GM12878 (cell line): ENCODE measurements around the gene TRABD.

Experiments used
- CEBPB ChIP-seq, 2 experiments: fragments of 150-350 bp in 1 of 2; IDR thresholded peaks; 2 replicates each; pipeline ENCODE4 v1.6.1; 2012 to 2014; ENCODE audit warnings: low read depth in 2 of 2, low read length in 2 of 2, borderline replicate concordance in 1 of 2, inconsistent platforms in 1 of 2
- CHD1 ChIP-seq: IDR thresholded peaks from 2 replicates; pipeline ENCODE4 v1.6.1; 2012; ENCODE audit warnings: low read depth, low read length, improper control_type of control experiment
- ESRRA ChIP-seq: IDR thresholded peaks from 2 replicates; pipeline ENCODE4 v1.6.1; 2012; ENCODE audit warnings: mild to moderate bottlenecking, low read length, improper control_type of control experiment
- ETV6 ChIP-seq, 2 experiments: fragments of 450-650 bp in 1 of 2; IDR thresholded peaks in 1 of 2; conservative IDR thresholded peaks in 1 of 2; 2 replicates each; pipeline ENCODE4 v1.6.1; 2014; ENCODE audit warnings: antibody characterized with exemption in 1 of 2, borderline replicate concordance in 1 of 2, low read depth in 1 of 2, mild to moderate bottlenecking in 1 of 2, moderate library complexity in 1 of 2
- KDM1A ChIP-seq: fragments of 200-600 bp; sonication (generic); IDR thresholded peaks from 2 replicates; pipeline ENCODE4 v1.6.1; 2016; ENCODE audit warnings: borderline replicate concordance
- NRF1 ChIP-seq: conservative IDR thresholded peaks from 2 replicates; pipeline ENCODE4 v1.6.1; 2011; ENCODE audit warnings: mild to moderate bottlenecking, low read depth, low read length, improper control_type of control experiment
- SRF ChIP-seq, 2 experiments: IDR thresholded peaks; 2 replicates each; pipeline ENCODE4 v1.6.1; 2011; ENCODE audit warnings: low read depth in 2 of 2, low read length in 2 of 2, mild to moderate bottlenecking in 1 of 2, moderate library complexity in 1 of 2
- ZNF217 ChIP-seq: fragments of 450-650 bp; IDR thresholded peaks from 2 replicates; pipeline ENCODE4 v1.6.1; 2017; ENCODE audit warnings: antibody characterized with exemption, mild to moderate bottlenecking
- TF ChIP-seq, protein P1 (sequence below), 3 experiments: IDR thresholded peaks in 2 of 3; conservative IDR thresholded peaks in 1 of 3; 2 replicates each; pipeline ENCODE4 v1.5.1; 2011; ENCODE audit warnings: low read depth in 3 of 3, low read length in 3 of 3, mild to moderate bottlenecking in 3 of 3, control low read depth in 2 of 3, moderate library complexity in 2 of 3, inconsistent platforms in 1 of 3, mixed read lengths in 1 of 3; ENCODE audit not compliant: control insufficient read depth in 2 of 3, insufficient read depth in 1 of 3; ENCODE audit errors: extremely low read depth in 1 of 3
- TF ChIP-seq, protein P2 (sequence below): IDR thresholded peaks from 2 replicates; pipeline ENCODE4 v1.6.1; 2012; ENCODE audit warnings: low read depth, low read length, improper control_type of control experiment
- TF ChIP-seq, protein P3 (sequence below): IDR thresholded peaks from 2 replicates; pipeline ENCODE4 v1.6.1; 2011; ENCODE audit warnings: low read depth, mild to moderate bottlenecking, low read length, moderate library complexity, borderline replicate concordance; ENCODE audit errors: extremely low read depth

DNA sequence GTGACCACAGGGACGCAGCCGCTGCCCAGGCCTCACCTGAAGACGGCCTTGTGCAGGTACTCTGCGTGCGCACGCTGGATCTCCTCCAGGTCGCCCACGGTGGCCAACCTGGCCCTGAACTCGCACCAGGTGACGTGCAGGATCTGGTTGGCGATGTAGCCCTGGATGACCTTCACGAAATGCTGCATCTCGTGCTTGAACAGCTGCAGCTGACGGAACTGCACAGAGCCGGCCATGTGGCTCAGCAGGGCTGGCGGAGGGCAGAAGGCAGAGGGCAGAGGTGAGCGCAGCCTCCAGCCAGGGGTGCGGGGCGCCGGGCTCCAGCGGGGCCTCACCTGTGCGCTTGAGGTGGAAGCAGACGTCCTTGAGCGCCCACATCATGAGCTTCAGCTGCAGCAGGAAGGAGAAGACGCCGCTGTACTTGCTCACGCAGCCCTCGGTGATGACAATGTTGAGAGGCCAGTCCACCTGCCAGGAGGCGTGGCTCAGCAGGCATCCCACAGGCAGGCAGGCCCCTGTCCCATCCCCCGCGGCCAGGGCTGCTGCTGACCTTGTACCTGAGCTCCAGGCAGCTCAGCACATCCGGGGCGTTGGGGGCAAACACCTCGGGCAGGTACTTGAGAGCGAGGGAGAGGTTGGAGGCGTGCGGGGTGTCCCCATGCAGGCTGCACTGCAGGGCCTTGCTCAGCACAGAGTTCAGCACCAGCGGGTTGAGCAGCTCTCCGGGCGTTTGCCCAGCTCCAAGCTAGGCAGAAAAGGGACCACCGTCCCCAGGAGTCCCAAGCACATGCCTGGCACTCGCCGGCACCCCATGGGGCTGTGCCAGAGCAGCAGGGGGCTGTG lies 32.7 kb downstream of the TRABD start:
- TF ChIP-seq, protein P1, sequence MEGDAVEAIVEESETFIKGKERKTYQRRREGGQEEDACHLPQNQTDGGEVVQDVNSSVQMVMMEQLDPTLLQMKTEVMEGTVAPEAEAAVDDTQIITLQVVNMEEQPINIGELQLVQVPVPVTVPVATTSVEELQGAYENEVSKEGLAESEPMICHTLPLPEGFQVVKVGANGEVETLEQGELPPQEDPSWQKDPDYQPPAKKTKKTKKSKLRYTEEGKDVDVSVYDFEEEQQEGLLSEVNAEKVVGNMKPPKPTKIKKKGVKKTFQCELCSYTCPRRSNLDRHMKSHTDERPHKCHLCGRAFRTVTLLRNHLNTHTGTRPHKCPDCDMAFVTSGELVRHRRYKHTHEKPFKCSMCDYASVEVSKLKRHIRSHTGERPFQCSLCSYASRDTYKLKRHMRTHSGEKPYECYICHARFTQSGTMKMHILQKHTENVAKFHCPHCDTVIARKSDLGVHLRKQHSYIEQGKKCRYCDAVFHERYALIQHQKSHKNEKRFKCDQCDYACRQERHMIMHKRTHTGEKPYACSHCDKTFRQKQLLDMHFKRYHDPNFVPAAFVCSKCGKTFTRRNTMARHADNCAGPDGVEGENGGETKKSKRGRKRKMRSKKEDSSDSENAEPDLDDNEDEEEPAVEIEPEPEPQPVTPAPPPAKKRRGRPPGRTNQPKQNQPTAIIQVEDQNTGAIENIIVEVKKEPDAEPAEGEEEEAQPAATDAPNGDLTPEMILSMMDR (IDR thresholded peaks at IDR 0.05 in 2 of 3, conservative IDR thresholded peaks at IDR 0.05 in 1 of 3; ENCODE audit: control insufficient read depth in 2 of 3, extremely low read depth in 1 of 3, insufficient read depth in 1 of 3, low read depth in 3 of 3, low read length in 3 of 3), result no peak
- TF ChIP-seq, protein P2, sequence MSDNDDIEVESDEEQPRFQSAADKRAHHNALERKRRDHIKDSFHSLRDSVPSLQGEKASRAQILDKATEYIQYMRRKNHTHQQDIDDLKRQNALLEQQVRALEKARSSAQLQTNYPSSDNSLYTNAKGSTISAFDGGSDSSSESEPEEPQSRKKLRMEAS, result no peak
- TF ChIP-seq SRF (IDR thresholded peaks at IDR 0.05; ENCODE audit: low read depth in 2 of 2, low read length in 2 of 2), result no peak
- no peak for TF ChIP-seq NRF1
- TF ChIP-seq KDM1A, result no peak
- no peak for TF ChIP-seq ZNF217
- no peak for TF ChIP-seq CHD1
- TF ChIP-seq ESRRA, result no peak
- no peak for TF ChIP-seq CEBPB (IDR thresholded peaks at IDR 0.05; ENCODE audit: borderline replicate concordance in 1 of 2, low read depth in 2 of 2, low read length in 2 of 2)
- TF ChIP-seq, protein P3, sequence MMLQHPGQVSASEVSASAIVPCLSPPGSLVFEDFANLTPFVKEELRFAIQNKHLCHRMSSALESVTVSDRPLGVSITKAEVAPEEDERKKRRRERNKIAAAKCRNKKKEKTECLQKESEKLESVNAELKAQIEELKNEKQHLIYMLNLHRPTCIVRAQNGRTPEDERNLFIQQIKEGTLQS, result no peak
- no peak for TF ChIP-seq ETV6 (conservative IDR thresholded peaks at IDR 0.05 in 1 of 2, IDR thresholded peaks at IDR 0.05 in 1 of 2; ENCODE audit: borderline replicate concordance in 1 of 2, low read depth in 1 of 2)
